ENCODE measurements around the gene ZNF672. TPM values are rescaled to one million over a fixed set of nuclear protein-coding genes. Genes with fewer than 3 reads are reported as not detected.

ZNF672 gene
- total RNA-seq, 1 donor from 2014 or later: 20.6 TPM

DNA sequence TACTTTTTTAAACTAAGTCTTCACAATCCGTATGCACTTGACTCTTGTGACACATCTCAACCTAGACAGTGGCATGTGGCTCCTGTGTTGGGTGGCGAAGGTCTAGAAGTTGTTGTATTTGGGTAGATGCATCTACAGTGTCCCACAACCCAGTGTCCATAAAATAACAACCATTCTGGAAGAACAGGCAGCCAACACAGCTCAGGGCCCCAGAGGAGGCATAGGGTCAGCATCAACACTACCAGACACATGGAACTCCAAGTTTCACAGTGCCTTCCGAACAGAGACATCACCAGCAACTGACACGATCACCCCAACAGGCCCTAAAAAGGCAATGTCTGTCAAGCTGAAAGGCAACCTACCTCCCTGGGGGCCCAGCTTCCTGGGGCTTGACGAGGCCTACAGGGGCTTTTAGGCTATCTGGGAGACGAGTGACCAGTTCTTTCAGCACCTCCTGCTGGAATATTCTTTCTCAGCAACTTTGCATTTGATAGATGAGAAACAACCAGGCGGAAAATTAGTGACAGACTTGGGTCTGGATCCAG, 17.9 kb upstream of the ZNF672 start:
- H3K4me3 Mint-ChIP-seq (ENCODE audit: unreplicated experiment): no peak overlapping the region
- peaks cover 42% of the 10 kb centered on the region for H4K20me1 ChIP-seq (ENCODE audit: insufficient read depth, low read length)
- DNase-seq (ENCODE audit: low read depth) (no peak), FAIRE-seq (no peak)
- peak overlapping the region; percentile 90 for H3K4me2 ChIP-seq (ENCODE audit: low read length)
- peaks cover 90% of the 10 kb centered on the region for H3K79me2 ChIP-seq (ENCODE audit: insufficient read depth, low read length)
- H3K9ac ChIP-seq (ENCODE audit: low read length): peak overlapping the region; percentile 64
- no peaks in the 10 kb centered on the region for H3K27me3 Mint-ChIP-seq (ENCODE audit: low read depth, unreplicated experiment)
- no peak overlapping the region for H3K4me3 ChIP-seq (ENCODE audit: insufficient read depth, low read depth, low read length)
- peaks cover 44% of the 10 kb centered on the region for H3K4me1 Mint-ChIP-seq (ENCODE audit: low read depth, unreplicated experiment)
- no peak overlapping the region for H2AFZ ChIP-seq (ENCODE audit: low read depth, low read length)
- no peaks in the 10 kb centered on the region for H3K27me3 ChIP-seq (ENCODE audit: insufficient read depth, low read length)
- H3K9me3 ChIP-seq (ENCODE audit: insufficient read depth, low read depth, low read length): no peaks in the 10 kb centered on the region
- H3K36me3 ChIP-seq (ENCODE audit: insufficient read depth, low read length): peaks cover 42% of the 10 kb centered on the region
- no peaks in the 10 kb centered on the region for H3K9me3 Mint-ChIP-seq (ENCODE audit: unreplicated experiment)
- peaks cover 29% of the 10 kb centered on the region for H3K36me3 Mint-ChIP-seq (ENCODE audit: low read depth, unreplicated experiment)
- H3K27ac ChIP-seq (ENCODE audit: low read depth, low read length): peak overlapping the region; percentile 95
- TF ChIP-seq EZH2 (IDR thresholded peaks at IDR 0.05; ENCODE audit: insufficient read depth, low read length): no peak
- peak; percentile 3 for TF ChIP-seq CTCF (IDR thresholded peaks at IDR 0.05; ENCODE audit: insufficient read depth, low read depth, low read length)
- peaks cover 47% of the 10 kb centered on the region for H3K4me1 ChIP-seq (ENCODE audit: insufficient read depth, low read length)
- peak overlapping the region; percentile 82 for H3K27ac Mint-ChIP-seq (ENCODE audit: unreplicated experiment)

DNA sequence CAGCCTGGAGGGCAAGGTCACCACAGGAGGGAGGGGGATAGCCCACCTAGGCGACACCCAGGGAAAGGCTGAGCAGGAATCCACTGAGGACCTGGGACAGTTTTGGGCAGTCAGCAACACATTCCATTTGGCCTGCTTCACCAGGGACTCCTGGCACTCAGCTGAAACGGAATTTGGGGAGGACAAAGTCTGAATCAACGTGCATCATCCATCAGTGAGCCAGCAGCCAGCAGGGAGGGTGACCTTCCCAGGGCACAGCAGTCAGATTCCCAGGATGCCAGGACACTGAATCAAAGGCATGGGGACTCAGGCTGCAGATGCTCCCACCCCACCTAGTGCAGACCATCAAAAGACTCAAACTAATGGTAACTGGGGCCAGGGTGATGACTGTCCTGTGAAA, 16.9 kb upstream of the ZNF672 start:
- Histone ChIP-seq H3K9me3 (ENCODE audit: insufficient read depth, low read depth, low read length) (no peaks in the 10 kb centered on the region), H3K27ac (ENCODE audit: low read depth, low read length) (peak overlapping the region; percentile 95), H4K20me1 (ENCODE audit: insufficient read depth, low read length) (peaks cover 37% of the 10 kb centered on the region), H3K4me2 (ENCODE audit: low read length) (peak overlapping the region; percentile 90), H2AFZ (ENCODE audit: low read depth, low read length) (no peak overlapping the region), H3K4me1 (ENCODE audit: insufficient read depth, low read length) (peaks cover 47% of the 10 kb centered on the region), H3K9ac (ENCODE audit: low read length) (peak overlapping the region; percentile 99), H3K27me3 (ENCODE audit: insufficient read depth, low read length) (no peaks in the 10 kb centered on the region), H3K79me2 (ENCODE audit: insufficient read depth, low read length) (peaks cover 89% of the 10 kb centered on the region), H3K4me3 (ENCODE audit: insufficient read depth, low read depth, low read length) (peak overlapping the region; percentile 52), H3K36me3 (ENCODE audit: insufficient read depth, low read length) (peaks cover 32% of the 10 kb centered on the region)
- DNase-seq (ENCODE audit: low read depth) (peak; percentile 87), FAIRE-seq (no peak)
- TF ChIP-seq CTCF (IDR thresholded peaks at IDR 0.05; ENCODE audit: insufficient read depth, low read depth, low read length): no peak
- TF ChIP-seq EZH2 (IDR thresholded peaks at IDR 0.05; ENCODE audit: insufficient read depth, low read length): no peak
- peaks cover 44% of the 10 kb centered on the region for H3K4me1 Mint-ChIP-seq (ENCODE audit: low read depth, unreplicated experiment)
- H3K4me3 Mint-ChIP-seq (ENCODE audit: unreplicated experiment): peak overlapping the region; percentile 90
- H3K9me3 Mint-ChIP-seq (ENCODE audit: unreplicated experiment): no peaks in the 10 kb centered on the region
- H3K27ac Mint-ChIP-seq (ENCODE audit: unreplicated experiment): peak overlapping the region; percentile 91
- H3K27me3 Mint-ChIP-seq (ENCODE audit: low read depth, unreplicated experiment): no peaks in the 10 kb centered on the region
- peaks cover 21% of the 10 kb centered on the region for H3K36me3 Mint-ChIP-seq (ENCODE audit: low read depth, unreplicated experiment)

DNA sequence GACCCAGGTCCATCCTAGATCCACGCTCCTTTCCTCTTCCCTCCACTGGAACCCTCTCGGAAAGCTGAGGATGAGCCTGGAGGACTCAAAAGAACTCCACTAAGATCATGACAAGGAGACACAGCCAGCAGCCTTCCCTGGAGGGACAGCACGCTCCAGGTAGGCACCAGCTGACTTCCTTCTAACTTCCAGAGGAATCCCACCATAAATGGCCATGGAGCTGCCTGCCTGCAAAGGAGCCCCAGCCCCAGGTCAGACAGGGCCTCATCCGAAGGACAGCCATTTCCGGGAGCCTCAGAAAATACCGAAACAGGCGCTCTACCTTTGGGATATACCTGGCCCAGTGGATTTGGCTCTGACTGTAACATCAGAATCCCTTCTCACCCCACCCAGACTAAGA, 16.4 kb upstream of the ZNF672 start:
- H3K27me3 ChIP-seq (ENCODE audit: insufficient read depth, low read length): no peaks in the 10 kb centered on the region
- peak overlapping the region; percentile 52 for H3K4me3 ChIP-seq (ENCODE audit: insufficient read depth, low read depth, low read length)
- H3K9me3 ChIP-seq (ENCODE audit: insufficient read depth, low read depth, low read length): no peaks in the 10 kb centered on the region
- peak overlapping the region; percentile 90 for H3K4me2 ChIP-seq (ENCODE audit: low read length)
- H3K9ac ChIP-seq (ENCODE audit: low read length): peak overlapping the region; percentile 99
- no peaks in the 10 kb centered on the region for H3K9me3 Mint-ChIP-seq (ENCODE audit: unreplicated experiment)
- peaks cover 28% of the 10 kb centered on the region for H3K36me3 ChIP-seq (ENCODE audit: insufficient read depth, low read length)
- peaks cover 87% of the 10 kb centered on the region for H3K79me2 ChIP-seq (ENCODE audit: insufficient read depth, low read length)
- H3K4me3 Mint-ChIP-seq (ENCODE audit: unreplicated experiment): peak overlapping the region; percentile 90
- peaks cover 48% of the 10 kb centered on the region for H3K4me1 ChIP-seq (ENCODE audit: insufficient read depth, low read length)
- peak overlapping the region; percentile 91 for H3K27ac Mint-ChIP-seq (ENCODE audit: unreplicated experiment)
- no peak overlapping the region for H2AFZ ChIP-seq (ENCODE audit: low read depth, low read length)
- peaks cover 45% of the 10 kb centered on the region for H3K4me1 Mint-ChIP-seq (ENCODE audit: low read depth, unreplicated experiment)
- FAIRE-seq (no peak), DNase-seq (ENCODE audit: low read depth) (no peak)
- H3K27me3 Mint-ChIP-seq (ENCODE audit: low read depth, unreplicated experiment): no peaks in the 10 kb centered on the region
- H3K27ac ChIP-seq (ENCODE audit: low read depth, low read length): peak overlapping the region; percentile 95
- peaks cover 31% of the 10 kb centered on the region for H4K20me1 ChIP-seq (ENCODE audit: insufficient read depth, low read length)
- H3K36me3 Mint-ChIP-seq (ENCODE audit: low read depth, unreplicated experiment): peaks cover 19% of the 10 kb centered on the region
- TF ChIP-seq EZH2 (IDR thresholded peaks at IDR 0.05; ENCODE audit: insufficient read depth, low read length) (no peak), CTCF (IDR thresholded peaks at IDR 0.05; ENCODE audit: insufficient read depth, low read depth, low read length) (no peak)

All from astrocyte (in vitro differentiated cells and primary cell).